ENCODE results near the gene ARFGEF2.

ARFGEF2 gene

DNA sequence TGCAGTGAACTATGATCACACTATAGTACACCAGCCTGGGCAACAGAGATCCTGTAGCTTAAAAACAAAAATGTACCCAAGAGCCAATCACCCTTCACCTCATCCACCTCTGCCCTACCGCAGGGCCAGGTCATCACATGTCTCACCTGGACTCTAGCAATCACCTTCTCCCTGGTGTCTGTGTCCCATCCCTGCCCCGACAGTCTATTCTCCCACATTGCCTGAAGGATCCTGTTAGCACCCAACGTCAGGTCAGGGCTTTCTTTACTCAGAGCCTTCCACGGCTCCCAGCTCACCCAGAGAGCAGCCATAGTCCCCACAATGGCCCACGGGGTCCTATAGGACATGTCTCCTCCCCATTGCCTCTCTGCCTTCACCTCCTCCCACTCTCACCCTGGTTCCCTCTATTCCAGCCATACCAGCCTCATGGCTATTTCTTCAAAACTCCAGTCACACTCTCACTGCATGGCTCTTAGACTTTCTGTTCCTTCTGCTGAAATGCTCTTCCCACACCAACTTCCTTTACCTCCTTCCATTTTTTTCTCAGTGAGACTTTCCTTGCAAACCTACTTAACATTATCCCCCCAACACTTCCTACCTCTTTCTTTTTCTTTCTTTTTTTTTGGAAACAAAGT, 22.5 kb upstream of the ARFGEF2 start:
- DNase-seq (ENCODE audit: low spot score), result peak; percentile 47

DNA sequence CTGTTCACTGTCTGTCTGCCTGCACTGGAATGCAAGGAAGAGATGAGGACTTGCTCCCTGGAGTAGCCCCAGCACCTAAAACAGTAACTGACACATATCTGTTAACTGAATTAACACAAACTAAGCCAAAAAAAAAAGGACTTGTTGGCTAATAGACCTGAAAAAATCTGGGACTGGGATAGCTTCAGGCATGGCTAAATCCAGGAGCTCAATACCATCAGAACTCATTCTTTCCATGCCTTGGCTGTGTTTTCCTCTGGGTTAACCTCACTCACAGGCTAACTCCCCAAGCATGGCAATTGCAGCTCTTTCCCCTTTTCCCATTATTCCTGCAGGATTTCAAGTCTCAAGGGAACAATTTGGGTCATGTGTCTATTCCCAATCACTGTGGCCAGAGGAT, 21.6 kb upstream of the ARFGEF2 start:
- no peak for DNase-seq (ENCODE audit: low spot score)

GRCh38 chr20:48901326-48901725, 20.2 kb upstream of the ARFGEF2 start:
- no peak for DNase-seq (ENCODE audit: low spot score)

DNA sequence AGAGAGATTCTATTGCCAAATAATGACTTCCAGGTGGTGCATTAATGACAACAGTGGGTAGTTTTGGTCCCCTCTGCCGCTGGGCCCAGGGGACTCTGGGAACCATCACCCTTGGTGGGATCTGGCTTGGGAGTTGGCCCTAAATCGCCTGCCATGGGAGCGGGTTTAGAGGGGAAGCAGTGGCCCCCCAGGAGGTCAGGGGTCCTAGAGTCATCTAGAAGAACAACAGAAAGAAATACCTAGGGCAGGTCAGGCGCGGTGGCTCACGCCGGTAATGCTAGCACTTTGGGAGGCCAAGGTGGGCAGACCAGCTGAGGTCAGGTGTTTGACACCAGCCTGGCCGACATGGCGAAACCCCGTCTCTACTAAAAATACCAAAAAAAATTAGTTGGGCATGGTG, 17.8 kb upstream of the ARFGEF2 start:
- DNase-seq (ENCODE audit: low spot score), result no peak

DNA sequence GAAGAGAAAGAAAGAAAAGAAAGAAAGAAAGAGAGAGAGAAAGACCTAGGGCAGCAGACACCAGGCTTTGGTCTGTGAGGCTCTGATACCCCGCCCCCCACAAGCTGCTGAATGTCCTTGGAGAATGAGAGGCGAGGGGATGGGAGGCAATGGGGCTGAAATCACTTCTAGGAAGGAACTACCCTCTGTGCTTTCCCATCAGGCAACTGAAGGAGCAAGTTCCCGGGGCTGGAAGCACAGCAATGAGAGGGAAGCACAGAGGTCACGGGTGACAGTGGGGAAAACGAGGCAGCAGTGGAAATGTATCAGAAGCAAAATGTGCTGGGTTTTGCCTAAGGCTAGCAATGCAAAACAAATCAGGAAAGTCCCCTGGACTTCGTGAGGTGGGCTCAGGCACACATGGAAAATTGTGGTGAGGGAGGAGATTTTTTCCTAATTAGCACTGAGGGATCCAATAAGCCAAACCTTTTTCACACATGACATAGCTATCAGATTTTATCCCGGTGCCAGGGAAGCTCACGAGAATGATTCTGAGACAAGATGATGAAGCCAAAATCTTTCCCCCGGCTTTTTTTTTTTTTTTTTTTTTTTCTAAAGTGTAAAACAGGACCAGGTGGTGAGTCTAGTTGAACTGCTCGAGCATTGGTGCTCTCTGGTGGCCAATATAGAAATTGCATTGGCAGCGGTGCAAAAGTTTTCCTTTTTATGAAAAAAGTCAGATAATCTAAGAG, 16.8 kb upstream of the ARFGEF2 start:
- DNase-seq (ENCODE audit: low spot score), result peak; percentile 54

GRCh38 chr20:48905297-48905647, 16.2 kb upstream of the ARFGEF2 start:
- no peak for DNase-seq (ENCODE audit: low spot score)

DNA sequence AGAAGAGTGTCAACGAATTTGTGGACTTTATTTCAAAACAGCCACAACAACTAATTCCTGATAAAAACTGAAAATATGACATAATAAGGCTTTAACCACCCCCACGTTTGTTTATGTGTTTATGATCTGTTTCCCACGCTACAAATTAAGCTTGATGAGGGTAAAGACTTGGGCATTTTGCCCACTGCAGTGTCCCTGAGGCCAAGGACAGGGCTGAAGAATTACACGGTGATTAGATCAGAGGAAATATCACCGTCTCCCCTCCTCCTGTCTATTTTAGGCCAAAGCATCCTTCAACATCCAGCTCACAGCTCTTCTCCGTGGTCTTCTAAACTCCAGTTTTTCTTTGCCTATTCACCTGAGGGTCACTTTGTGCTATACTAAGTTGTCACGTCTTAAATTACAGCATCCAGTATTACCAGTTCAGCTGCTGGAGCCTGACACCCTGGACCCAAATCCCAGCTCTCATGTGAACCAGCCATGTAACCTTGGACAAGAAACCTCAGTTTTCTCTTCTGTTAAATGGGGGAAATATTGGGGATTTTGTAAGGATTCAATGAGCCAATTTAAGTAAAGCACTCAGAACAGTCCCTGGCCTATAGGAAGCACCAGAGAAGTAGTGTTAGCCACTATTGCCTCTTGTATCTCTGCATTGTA, 15.2 kb upstream of the ARFGEF2 start:
- DNase-seq (ENCODE audit: low spot score), result no peak

- no peak for DNase-seq (ENCODE audit: low spot score)
Observed at GRCh38 chr20:48908656-48909319, 12.7 kb upstream of the ARFGEF2 start.

DNA sequence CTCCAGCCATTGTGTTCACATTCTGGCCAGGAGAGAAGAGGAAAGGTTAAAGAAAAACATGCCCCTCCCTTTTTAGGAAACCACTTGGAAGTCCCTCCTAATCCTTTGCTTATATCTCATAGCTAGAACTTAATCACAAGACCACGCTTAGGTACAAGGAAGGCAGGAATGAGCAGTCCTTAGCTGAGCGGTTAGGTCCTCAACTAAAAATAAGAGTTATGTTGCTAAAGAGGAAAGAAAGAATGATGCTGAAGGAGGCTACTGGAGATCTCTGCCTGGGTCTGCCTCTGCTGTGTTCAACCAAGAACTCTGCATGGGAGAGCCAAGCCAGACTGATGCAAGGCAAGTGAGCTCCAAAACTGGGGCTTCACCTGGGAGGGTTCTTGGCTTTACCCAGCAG, 11.6 kb upstream of the ARFGEF2 start:
- no peak for DNase-seq (ENCODE audit: low spot score)

GRCh38 chr20:48910347-48910781, 11.1 kb upstream of the ARFGEF2 start:
- no peak for DNase-seq (ENCODE audit: low spot score)

DNA sequence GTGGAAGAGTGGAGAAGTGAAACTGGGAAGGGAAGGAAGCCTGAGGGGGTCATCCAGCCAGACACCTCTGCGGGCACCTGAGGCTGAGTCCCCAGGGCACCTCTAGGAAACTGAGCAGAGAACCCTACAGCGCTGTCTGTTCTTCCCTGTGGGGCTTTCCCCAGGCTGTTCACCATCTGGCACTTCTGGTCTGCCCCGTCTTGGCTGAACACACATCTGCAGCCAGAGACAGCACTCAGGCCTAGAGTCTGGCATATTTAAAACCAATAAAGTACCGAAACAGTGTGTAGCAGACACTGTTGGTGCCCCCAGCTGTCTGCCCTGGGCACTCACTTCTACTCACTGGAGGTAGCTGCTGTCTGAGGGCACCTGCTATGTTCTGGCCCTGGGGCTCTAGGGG, 9.4 kb upstream of the ARFGEF2 start:
- no peak for DNase-seq (ENCODE audit: low spot score)

DNA sequence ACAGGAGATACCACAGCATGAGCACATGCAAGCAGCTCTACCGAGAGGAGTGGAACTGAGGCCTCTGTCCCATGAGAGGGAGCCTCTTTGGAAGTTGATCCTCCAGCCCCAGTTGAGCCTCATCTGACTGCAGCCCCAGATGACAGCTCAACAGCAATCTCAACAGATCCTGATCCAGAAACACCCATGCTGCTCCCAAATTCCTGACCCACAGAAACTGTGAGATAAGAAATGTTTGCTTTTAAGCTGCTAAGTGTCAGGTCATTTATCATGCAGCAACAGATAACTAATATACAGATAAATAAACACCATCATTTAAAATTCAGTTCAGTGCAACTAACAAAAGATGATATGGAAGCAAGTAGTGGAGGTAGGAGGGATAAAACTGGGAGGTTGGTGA, 4.8 kb upstream of the ARFGEF2 start:
- DNase-seq (ENCODE audit: low spot score), result no peak

- no peak for DNase-seq (ENCODE audit: low spot score)
Observed at GRCh38 chr20:48919336-48919881, 2.1 kb upstream of the ARFGEF2 start.

- no peak for DNase-seq (ENCODE audit: low spot score)
Observed at GRCh38 chr20:48919882-48920526, 1.5 kb upstream of the ARFGEF2 start.

DNA sequence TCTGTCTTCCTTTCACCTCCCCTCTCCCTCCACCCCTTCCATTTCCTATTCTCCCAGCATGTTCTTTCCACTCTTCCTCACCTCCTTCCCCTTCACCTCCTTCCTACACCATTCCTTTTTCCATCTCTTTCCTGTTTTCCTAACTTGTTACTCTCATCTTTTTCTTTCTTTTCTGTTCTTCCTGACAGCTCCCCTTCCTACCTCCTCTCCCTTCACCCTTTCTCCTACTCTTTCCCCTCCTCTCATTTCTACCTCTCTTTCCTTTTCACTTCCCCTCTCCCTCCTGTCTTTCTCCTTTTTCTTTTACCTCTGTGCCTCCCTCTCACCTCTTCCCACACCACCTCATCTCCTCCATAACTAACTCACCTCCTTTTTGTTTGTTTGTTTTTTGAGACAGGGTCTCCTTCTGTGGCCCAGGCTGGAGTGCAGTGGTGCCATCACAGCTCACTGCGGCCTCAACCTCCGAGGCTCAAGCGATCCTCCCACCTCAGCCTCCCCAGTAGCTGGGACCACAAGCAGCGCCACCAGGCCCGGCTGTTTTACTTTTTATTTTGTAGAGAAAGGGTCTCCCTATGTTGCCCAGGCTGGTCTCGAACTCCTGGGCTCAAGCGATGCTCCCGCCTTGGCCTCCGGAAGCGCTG, 864 bp upstream of the ARFGEF2 start:
- no peak for DNase-seq (ENCODE audit: low spot score)

GRCh38 chr20:48921883-48922820, 641 bp downstream of the ARFGEF2 start:
- DNase-seq (ENCODE audit: low spot score), result no peak

GRCh38 chr20:48923149-48923718, 1.7 kb downstream of the ARFGEF2 start:
- DNase-seq (ENCODE audit: low spot score), result no peak

GRCh38 chr20:48924756-48925109, 3.2 kb downstream of the ARFGEF2 start:
- DNase-seq (ENCODE audit: low spot score), result no peak

DNA sequence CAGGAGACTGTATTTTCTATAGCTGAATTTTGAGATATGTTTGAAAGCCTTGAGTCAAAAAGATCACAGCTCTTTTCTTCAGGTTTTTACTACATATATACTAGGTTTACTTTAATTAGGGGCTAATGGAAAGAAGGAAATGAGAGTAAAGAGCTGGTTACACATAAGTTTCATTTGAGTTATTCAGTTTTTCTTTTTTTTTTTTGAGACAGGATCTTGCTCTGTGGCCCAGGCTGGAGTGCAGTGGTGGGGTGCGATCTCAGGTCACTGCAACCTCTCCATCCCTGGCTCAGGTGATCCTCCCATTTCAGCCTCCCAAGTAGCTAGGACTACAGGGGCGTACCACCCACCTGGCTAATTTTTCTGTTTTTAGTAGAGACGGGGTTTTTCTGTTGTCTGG, 4.8 kb downstream of the ARFGEF2 start:
- no peak for DNase-seq (ENCODE audit: low spot score)

DNA sequence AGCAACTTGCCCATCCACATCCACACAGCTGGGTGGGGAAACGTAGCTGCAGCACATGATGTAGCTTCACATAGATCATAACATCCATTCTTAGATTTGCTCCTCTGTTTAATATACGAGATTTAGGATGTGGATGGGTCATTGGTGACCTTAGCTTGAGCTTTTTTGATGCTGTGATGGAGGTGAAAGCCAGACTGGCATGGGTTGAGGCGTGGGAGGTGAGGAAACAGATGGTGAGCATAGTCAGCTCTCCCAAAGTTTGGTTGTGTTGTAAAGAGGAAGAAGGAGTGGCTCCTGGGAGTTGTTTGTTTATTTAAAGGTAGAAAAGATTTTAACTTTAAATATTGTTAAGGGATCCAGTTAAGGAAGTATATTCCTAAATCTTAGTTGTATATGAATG, 5.3 kb downstream of the ARFGEF2 start:
- DNase-seq (ENCODE audit: low spot score), result no peak

Measured in Ammon's horn (tissue), 1 donor.